DMS114 treated with DMSO at 0.1 percent for 48 hours (cell line): Measurements from ENCODE around the gene DENND1C.
A peak's percentile ranks its signal among the peaks of the same experiment; 100 is the strongest.

Experiments used
- DNase-seq: peaks from one replicate; lab custom pipeline; 2025; ENCODE audit not compliant: unreplicated experiment; lab: John Stamatoyannopoulos, UW

The DENND1C gene

GRCh38 chr19:6481541-6482342 lies at the start of gene DENND1C:
TSS of gene DENND1C (minus strand) at chr19:6481787. CDS start at chr19:6481695, 92 bp downstream.
- no peak for DNase-seq

GRCh38 chr19:6530386-6531162 lies 49.0 kb upstream of the DENND1C start, which contains the start of gene TNFSF9:
TSS of gene TNFSF9 (plus strand) at chr19:6531026. CDS start at chr19:6531037, 11 bp downstream.
- peak; percentile 59 for DNase-seq

- DNase-seq, result no peak
These were observed 48.4 kb upstream of the DENND1C start for GRCh38 chr19:6529937-6530385.

GRCh38 chr19:6529351-6529750 lies 47.8 kb upstream of the DENND1C start:
- DNase-seq, result no peak

GRCh38 chr19:6528544-6529121 lies 47.0 kb upstream of the DENND1C start:
- DNase-seq, result no peak

- DNase-seq, result no peak
These were observed 46.4 kb upstream of the DENND1C start for GRCh38 chr19:6527893-6528543.

- no peak for DNase-seq
These were observed 42.7 kb upstream of the DENND1C start for GRCh38 chr19:6524311-6524710.

- DNase-seq, result no peak
These were observed 41.1 kb upstream of the DENND1C start for GRCh38 chr19:6522712-6523111.

- DNase-seq, result no peak
These were observed 40.4 kb upstream of the DENND1C start for GRCh38 chr19:6521718-6522646.

- no peak for DNase-seq
These were observed 37.7 kb upstream of the DENND1C start for GRCh38 chr19:6519289-6519688.

- no peak for DNase-seq
These were observed 36.7 kb upstream of the DENND1C start for GRCh38 chr19:6518145-6518911.

- DNase-seq, result peak; percentile 61
These were observed 35.2 kb upstream of the DENND1C start for GRCh38 chr19:6516659-6517291.

GRCh38 chr19:6516018-6516658 lies 34.6 kb upstream of the DENND1C start:
- DNase-seq, result peak; percentile 92

GRCh38 chr19:6514926-6515544 lies 33.4 kb upstream of the DENND1C start:
- DNase-seq, result no peak

GRCh38 chr19:6514089-6514488 lies 32.5 kb upstream of the DENND1C start:
- DNase-seq, result no peak

GRCh38 chr19:6510618-6511017 lies 29.0 kb upstream of the DENND1C start:
- DNase-seq, result no peak

- DNase-seq, result no peak
These were observed 27.8 kb upstream of the DENND1C start for GRCh38 chr19:6509118-6509971.
